VCaP (cell line): ENCODE measurements around the gene PPP2R2C.

ENCODE experiments used
- H3K27ac ChIP-seq: fragments of 450-650 bp; 2 replicates; pipeline ENCODE4 v1.5.1; 2017
- CTCF ChIP-seq: fragments of 450-650 bp; conservative IDR thresholded peaks from 2 replicates; pipeline ENCODE4 v1.5.1; 2017; ENCODE audit warnings: mild to moderate bottlenecking, moderate library complexity

Gene PPP2R2C

GRCh38 chr4:6346373-6347110 is 125.9 kb downstream of the PPP2R2C start:
- H3K27ac ChIP-seq: no peak overlapping the region
- TF ChIP-seq CTCF: no peak

- no peak for TF ChIP-seq CTCF
- H3K27ac ChIP-seq: no peak overlapping the region
These were observed 126.5 kb downstream of the PPP2R2C start for GRCh38 chr4:6345866-6346265.

GRCh38 chr4:6345096-6345830 is 127.2 kb downstream of the PPP2R2C start:
- no peak for TF ChIP-seq CTCF
- no peak overlapping the region for H3K27ac ChIP-seq

- TF ChIP-seq CTCF: no peak
- no peak overlapping the region for H3K27ac ChIP-seq
These were observed 128.4 kb downstream of the PPP2R2C start for GRCh38 chr4:6343939-6344408.

- TF ChIP-seq CTCF: no peak
- H3K27ac ChIP-seq: no peak overlapping the region
These were observed 129.7 kb downstream of the PPP2R2C start for GRCh38 chr4:6342530-6343293.

- no peak for TF ChIP-seq CTCF
- no peak overlapping the region for H3K27ac ChIP-seq
These were observed 130.7 kb downstream of the PPP2R2C start for GRCh38 chr4:6341696-6342095.

GRCh38 chr4:6340446-6341015 is 131.9 kb downstream of the PPP2R2C start:
- H3K27ac ChIP-seq: no peak overlapping the region
- no peak for TF ChIP-seq CTCF
